ENCODE data around the gene MICU2. TPM values are rescaled to one million over a fixed set of nuclear protein-coding genes. Genes with fewer than 3 reads are reported as not detected.

MICU2 gene, protein sequence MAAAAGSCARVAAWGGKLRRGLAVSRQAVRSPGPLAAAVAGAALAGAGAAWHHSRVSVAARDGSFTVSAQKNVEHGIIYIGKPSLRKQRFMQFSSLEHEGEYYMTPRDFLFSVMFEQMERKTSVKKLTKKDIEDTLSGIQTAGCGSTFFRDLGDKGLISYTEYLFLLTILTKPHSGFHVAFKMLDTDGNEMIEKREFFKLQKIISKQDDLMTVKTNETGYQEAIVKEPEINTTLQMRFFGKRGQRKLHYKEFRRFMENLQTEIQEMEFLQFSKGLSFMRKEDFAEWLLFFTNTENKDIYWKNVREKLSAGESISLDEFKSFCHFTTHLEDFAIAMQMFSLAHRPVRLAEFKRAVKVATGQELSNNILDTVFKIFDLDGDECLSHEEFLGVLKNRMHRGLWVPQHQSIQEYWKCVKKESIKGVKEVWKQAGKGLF
- 10 to 100 TPM; 52.8 to 65.5 (median 59.9) TPM for total RNA-seq
- 10 to 100 TPM; 46.7 to 49.2 TPM for polyA plus RNA-seq
- long read RNA-seq, donor 1, transcript MICU2-201 (12 exons, 1,920 nt) = major isoform, 78 of 89 reads
- long read RNA-seq, donor 1, partial matches to known transcripts = 3 of 89 reads
- long read RNA-seq, donor 1, other reads (novel, unspliced or antisense) = 8 of 89 reads
- long read RNA-seq, donor 2, transcript MICU2-201 (12 exons, 1,920 nt) = major isoform, 103 of 120 reads
- long read RNA-seq, donor 2, partial matches to known transcripts = 6 of 120 reads
- long read RNA-seq, donor 2, other reads (novel, unspliced or antisense) = 11 of 120 reads
- long read RNA-seq, donor 3, transcript MICU2-201 (12 exons, 1,920 nt) = major isoform, 167 of 188 reads
- long read RNA-seq, donor 3, partial matches to known transcripts = 4 of 188 reads
- long read RNA-seq, donor 3, other reads (novel, unspliced or antisense) = 17 of 188 reads

- Histone ChIP-seq H3K9me3 (no peaks in the 10 kb centered on the region), H3K4me1 (peaks cover 0 to 21% (median 7%) of the 10 kb centered on the region in 9 donors), H3K27ac (peak within 1 kb of the TSS; percentile 90 to 99 (median 97)), H3K36me3 (peaks cover 0 to 13% (median 0%) of the 10 kb centered on the region in 9 donors), H3K4me3 (peak within 1 kb of the TSS; percentile 74 to 97 (median 80)), H3K27me3 (peaks cover 0 to 21% (median 10%) of the 10 kb centered on the region in 7 donors)
- TF ChIP-seq CTCF (IDR thresholded peaks at IDR 0.05) = peak in 5 of 9 donors; percentile 13 to 55 (median 29)
- intact Hi-C loops (cut with DNase I) = no loop called here
- DNase-seq = peak; percentile 94 to 95
- ATAC-seq = peak; percentile 98 to 100 (median 99)
- WGBS, 2 donors = 0% methylated on average over 76 to 77 of the region's 77 CpGs
Observed at GRCh38 chr13:21603531-21604448, at the start of gene MICU2. TSS of gene MICU2 (minus strand) at chr13:21604170. CDS start at chr13:21604148, 22 bp downstream.

DNA sequence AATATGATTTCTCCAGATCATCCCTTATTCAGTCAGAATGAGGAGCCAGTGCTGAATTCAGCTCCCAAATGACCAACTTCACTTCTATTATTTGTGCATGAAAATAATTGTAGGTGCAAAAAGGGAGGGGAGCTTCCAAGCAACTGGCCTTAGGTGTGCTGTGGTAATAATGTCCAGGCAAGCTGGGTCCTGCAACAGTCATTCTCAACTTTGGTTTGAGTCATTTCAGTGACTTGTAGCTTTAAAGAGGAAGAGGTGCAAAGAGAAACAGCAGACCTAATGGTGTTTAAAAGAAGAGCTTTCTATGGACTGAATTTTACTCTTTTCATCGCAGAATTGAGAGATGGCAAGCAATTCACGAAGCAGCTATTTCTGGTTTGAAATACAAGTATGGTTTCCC is 37.7 kb upstream of the MICU2 start:
- no peak for ATAC-seq

GRCh38 chr13:21639561-21639960 is 35.6 kb upstream of the MICU2 start:
- ATAC-seq = no peak

More for the DNA sequence above, 37.7 kb upstream of the MICU2 start:
- no peak for DNase-seq
- WGBS, 2 donors = 89 to 90% methylated on average over 2 of the region's 2 CpGs
- H3K36me3 ChIP-seq = no peaks in the 10 kb centered on the region
- no peak overlapping the region for H3K4me3 ChIP-seq
- no peak overlapping the region for H3K27ac ChIP-seq
- H3K4me1 ChIP-seq = peaks cover 0 to 5% (median 0%) of the 10 kb centered on the region in 9 donors
- TF ChIP-seq CTCF (IDR thresholded peaks at IDR 0.05) = no peak
- H3K9me3 ChIP-seq = peaks cover 0 to 9% (median 0%) of the 10 kb centered on the region in 11 donors
- intact Hi-C loops (cut with DNase I) = loop anchor here in 1 of 10 donors (10.0 kb wide), 1 partner anchor 633 kb away; no protein-coding TSS in a partner anchor
- peaks cover 0 to 25% (median 11%) of the 10 kb centered on the region in 7 donors for H3K27me3 ChIP-seq

More at GRCh38 chr13:21639561-21639960, 35.6 kb upstream of the MICU2 start:
- 71 to 82% methylated on average over 5 of the region's 5 CpGs for WGBS, 2 donors
- Histone ChIP-seq H3K36me3 (no peaks in the 10 kb centered on the region), H3K27ac (no peak overlapping the region), H3K4me1 (peaks cover 0 to 5% (median 0%) of the 10 kb centered on the region in 9 donors), H3K9me3 (peaks cover 0 to 8% (median 0%) of the 10 kb centered on the region in 11 donors), H3K4me3 (no peak overlapping the region), H3K27me3 (peaks cover 0 to 21% (median 6%) of the 10 kb centered on the region in 7 donors)
- no peak for DNase-seq
- intact Hi-C loops (cut with DNase I) = loop anchor here in 8 of 10 donors (5.0 to 10.0 kb wide), 5 partner anchors 635 to 1375 kb away; no protein-coding TSS in a partner anchor
- TF ChIP-seq CTCF (IDR thresholded peaks at IDR 0.05) = no peak

Data from heart right ventricle (tissue), 16 donors.